ENCODE results near the gene OR10G7. TPM values are rescaled to one million over a fixed set of nuclear protein-coding genes. Genes with fewer than 3 reads are reported as not detected.

OR10G7 gene
- total RNA-seq, 2 donors from 2014 or later, result not detected

DNA sequence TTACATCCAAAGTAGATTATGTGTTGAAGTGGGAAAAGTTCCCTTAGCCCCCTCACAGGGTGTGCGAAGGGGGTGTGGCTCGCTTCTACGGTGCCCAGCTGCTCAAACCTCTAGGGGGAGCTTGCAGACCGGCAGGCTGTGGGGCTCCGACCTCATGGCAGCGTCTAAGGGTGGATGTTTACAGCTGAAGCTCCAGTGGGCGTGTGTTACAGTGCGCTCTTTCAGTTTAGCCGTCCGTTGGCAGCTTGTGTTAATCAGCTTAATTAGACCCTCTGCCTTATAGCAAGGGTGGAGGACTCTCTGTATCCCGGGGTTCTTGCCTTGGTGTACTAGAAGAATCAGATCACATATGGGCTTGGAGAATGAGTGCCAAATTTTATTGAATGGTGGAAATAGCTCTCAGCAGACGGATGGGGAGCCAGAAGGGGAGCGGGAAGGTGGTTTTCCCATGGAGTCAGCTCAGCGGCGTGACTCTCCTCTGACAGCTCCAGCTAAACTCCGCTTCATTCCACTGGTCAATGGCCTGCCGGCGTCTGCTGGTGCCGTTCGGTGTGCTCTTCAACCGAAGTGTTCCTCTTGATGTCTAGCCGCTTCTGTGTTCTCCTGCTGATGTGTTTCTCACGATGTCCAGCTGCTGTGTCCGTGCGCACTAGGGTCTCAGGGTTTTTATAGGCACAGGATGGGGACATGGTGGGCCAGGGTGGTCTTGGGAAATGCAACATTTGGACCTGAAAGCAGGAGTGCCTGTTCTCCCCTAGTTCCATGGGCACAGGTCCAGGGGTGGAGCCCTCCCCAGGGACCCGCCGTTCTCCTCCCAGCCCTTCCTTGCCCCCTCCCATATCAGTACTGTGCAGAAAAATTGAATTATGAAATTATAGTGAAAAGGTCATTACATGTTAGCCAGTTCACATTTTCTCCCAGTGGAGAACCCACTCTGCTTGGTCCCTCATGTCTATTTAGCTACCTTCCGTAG is 28.6 kb upstream of the OR10G7 start:
- peak; percentile 92 for DNase-seq
- no peaks in the 10 kb centered on the region for H3K36me3 Mint-ChIP-seq (ENCODE audit: low read depth)
- Histone ChIP-seq H3K4me1 (ENCODE audit: control insufficient read depth, insufficient read depth, low read length) (peaks cover 6% of the 10 kb centered on the region), H3K27me3 (ENCODE audit: control insufficient read depth, insufficient read depth, low read length, poor library complexity, severe bottlenecking) (no peaks in the 10 kb centered on the region), H3K36me3 (ENCODE audit: control insufficient read depth, insufficient read depth, low read length) (no peaks in the 10 kb centered on the region), H3K4me3 (ENCODE audit: low read length) (no peak overlapping the region), H3K9ac (ENCODE audit: extremely low read depth, low read length, poor library complexity, severe bottlenecking) (no peak overlapping the region), H3K9me3 (ENCODE audit: control insufficient read depth, low read length) (no peaks in the 10 kb centered on the region), H3K27ac (ENCODE audit: low read depth, low read length) (no peak overlapping the region)
- H3K9me3 Mint-ChIP-seq, result no peaks in the 10 kb centered on the region
- TF ChIP-seq, protein P1, sequence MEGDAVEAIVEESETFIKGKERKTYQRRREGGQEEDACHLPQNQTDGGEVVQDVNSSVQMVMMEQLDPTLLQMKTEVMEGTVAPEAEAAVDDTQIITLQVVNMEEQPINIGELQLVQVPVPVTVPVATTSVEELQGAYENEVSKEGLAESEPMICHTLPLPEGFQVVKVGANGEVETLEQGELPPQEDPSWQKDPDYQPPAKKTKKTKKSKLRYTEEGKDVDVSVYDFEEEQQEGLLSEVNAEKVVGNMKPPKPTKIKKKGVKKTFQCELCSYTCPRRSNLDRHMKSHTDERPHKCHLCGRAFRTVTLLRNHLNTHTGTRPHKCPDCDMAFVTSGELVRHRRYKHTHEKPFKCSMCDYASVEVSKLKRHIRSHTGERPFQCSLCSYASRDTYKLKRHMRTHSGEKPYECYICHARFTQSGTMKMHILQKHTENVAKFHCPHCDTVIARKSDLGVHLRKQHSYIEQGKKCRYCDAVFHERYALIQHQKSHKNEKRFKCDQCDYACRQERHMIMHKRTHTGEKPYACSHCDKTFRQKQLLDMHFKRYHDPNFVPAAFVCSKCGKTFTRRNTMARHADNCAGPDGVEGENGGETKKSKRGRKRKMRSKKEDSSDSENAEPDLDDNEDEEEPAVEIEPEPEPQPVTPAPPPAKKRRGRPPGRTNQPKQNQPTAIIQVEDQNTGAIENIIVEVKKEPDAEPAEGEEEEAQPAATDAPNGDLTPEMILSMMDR (conservative IDR thresholded peaks at IDR 0.05), result peak; percentile 84
- H3K27ac Mint-ChIP-seq, result peak overlapping the region; percentile 90
- peak overlapping the region; percentile 49 for H3K4me3 Mint-ChIP-seq
- WGBS, 2 experiments (ENCODE audit: insufficient coverage in 1 of 2, insufficient read length in 1 of 2), result 76 to 82% methylated on average over 15 to 26 of the region's 28 CpGs
- H3K4me1 Mint-ChIP-seq, result peaks cover 22% of the 10 kb centered on the region
- H3K27me3 Mint-ChIP-seq (ENCODE audit: insufficient read depth), result peaks cover 2% of the 10 kb centered on the region

DNA sequence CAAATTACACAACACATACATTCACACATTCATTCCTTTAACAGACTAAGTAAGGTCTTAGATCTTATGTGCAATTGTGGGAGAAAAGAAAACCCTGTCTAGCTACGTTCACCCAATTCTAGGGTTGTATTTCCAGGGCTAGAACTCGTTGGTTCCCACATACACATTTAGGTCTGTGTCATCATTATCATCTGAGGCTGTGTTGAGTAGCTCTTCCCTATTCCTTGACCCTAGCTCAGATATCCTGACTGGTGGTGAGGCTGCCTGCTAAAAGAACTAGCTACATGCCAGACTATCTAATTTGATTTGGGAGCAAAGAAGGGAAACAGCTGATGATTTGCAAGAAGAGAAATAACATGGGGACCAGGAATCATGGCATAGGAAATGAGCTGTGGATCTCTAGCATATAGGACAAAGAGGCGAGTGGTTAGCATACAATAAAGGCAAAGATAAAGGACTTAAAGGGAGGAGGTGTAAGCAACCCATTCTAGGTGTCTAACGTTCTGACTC is 27.5 kb upstream of the OR10G7 start:
- H3K9ac ChIP-seq (ENCODE audit: extremely low read depth, low read length, poor library complexity, severe bottlenecking), result no peak overlapping the region
- H3K4me3 ChIP-seq (ENCODE audit: low read length), result no peak overlapping the region
- Mint-ChIP-seq H3K27ac (peak overlapping the region; percentile 14), H3K36me3 (ENCODE audit: low read depth) (no peaks in the 10 kb centered on the region), H3K27me3 (ENCODE audit: insufficient read depth) (peaks cover 2% of the 10 kb centered on the region), H3K9me3 (no peaks in the 10 kb centered on the region), H3K4me1 (peaks cover 27% of the 10 kb centered on the region), H3K4me3 (no peak overlapping the region)
- no peak overlapping the region for H3K27ac ChIP-seq (ENCODE audit: low read depth, low read length)
- no peak for DNase-seq
- peaks cover 6% of the 10 kb centered on the region for H3K4me1 ChIP-seq (ENCODE audit: control insufficient read depth, insufficient read depth, low read length)
- WGBS, 2 experiments (ENCODE audit: insufficient coverage in 1 of 2, insufficient read length in 1 of 2), result 68 to 78% methylated on average over 3 to 4 of the region's 4 CpGs
- peaks cover 7% of the 10 kb centered on the region for H3K9me3 ChIP-seq (ENCODE audit: control insufficient read depth, low read length)
- TF ChIP-seq, protein P1 (conservative IDR thresholded peaks at IDR 0.05), result no peak
- no peaks in the 10 kb centered on the region for H3K36me3 ChIP-seq (ENCODE audit: control insufficient read depth, insufficient read depth, low read length)
- H3K27me3 ChIP-seq (ENCODE audit: control insufficient read depth, insufficient read depth, low read length, poor library complexity, severe bottlenecking), result no peaks in the 10 kb centered on the region

DNA sequence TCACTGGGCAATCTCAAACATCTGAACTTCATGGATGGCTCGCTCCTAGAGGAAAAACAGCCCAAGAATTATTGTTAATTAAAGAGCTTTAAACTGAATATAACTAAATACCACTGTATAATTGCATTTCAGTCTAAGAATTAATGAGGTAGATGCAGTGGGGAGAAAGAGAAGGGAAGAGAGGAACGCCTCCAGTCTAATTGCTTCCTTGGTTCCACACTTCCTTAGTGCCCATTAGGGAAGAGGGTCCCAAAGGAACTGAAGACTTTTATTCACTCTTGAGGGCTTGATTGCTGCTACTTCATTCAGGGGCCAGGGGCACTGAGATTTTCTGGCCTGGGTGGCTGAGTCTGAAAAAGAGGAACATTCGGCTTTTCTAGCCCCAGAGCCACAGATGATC is 11.8 kb upstream of the OR10G7 start:
- Histone ChIP-seq H3K9me3 (ENCODE audit: control insufficient read depth, low read length) (no peaks in the 10 kb centered on the region), H3K4me1 (ENCODE audit: control insufficient read depth, insufficient read depth, low read length) (no peaks in the 10 kb centered on the region), H3K36me3 (ENCODE audit: control insufficient read depth, insufficient read depth, low read length) (no peaks in the 10 kb centered on the region), H3K4me3 (ENCODE audit: low read length) (no peak overlapping the region), H3K27ac (ENCODE audit: low read depth, low read length) (no peak overlapping the region), H3K9ac (ENCODE audit: extremely low read depth, low read length, poor library complexity, severe bottlenecking) (no peak overlapping the region), H3K27me3 (ENCODE audit: control insufficient read depth, insufficient read depth, low read length, poor library complexity, severe bottlenecking) (no peaks in the 10 kb centered on the region)
- WGBS, 2 experiments (ENCODE audit: insufficient coverage in 1 of 2, insufficient read length in 1 of 2), result 67 to 94% methylated on average over 1 to 2 of the region's 3 CpGs
- Mint-ChIP-seq H3K36me3 (ENCODE audit: low read depth) (no peaks in the 10 kb centered on the region), H3K4me1 (no peaks in the 10 kb centered on the region), H3K27me3 (ENCODE audit: insufficient read depth) (no peaks in the 10 kb centered on the region), H3K27ac (no peak overlapping the region), H3K4me3 (no peak overlapping the region), H3K9me3 (no peaks in the 10 kb centered on the region)
- no peak for DNase-seq
- TF ChIP-seq, protein P1 (conservative IDR thresholded peaks at IDR 0.05), result no peak

All from endodermal cell (in vitro differentiated cells).